Liver (tissue), 9 donors: ENCODE measurements around the gene SLC6A3. TPM values are rescaled to one million over a fixed set of nuclear protein-coding genes. Genes with fewer than 3 reads are reported as not detected.

Experiments
- DNase-seq: peaks from one replicate; pipeline ENCODE4 v3.0.0-alpha.2; 2017; ENCODE audit warnings: low spot score
- H3K27ac ChIP-seq, 2 donors: one replicate each; pipeline ENCODE4 v1.7.0; 2013; ENCODE audit warnings: inconsistent platforms in 2 of 2, low read length in 2 of 2, control low read depth in 1 of 2, low read depth in 1 of 2, mild to moderate bottlenecking in 1 of 2
- H3K27me3 ChIP-seq, 4 donors: one replicate each; pipeline versions ENCODE4 v1.6.1 to v1.7.0; 2013; ENCODE audit warnings: low read length in 3 of 4, inconsistent platforms in 1 of 4, mild to moderate bottlenecking in 1 of 4, moderate library complexity in 1 of 4; ENCODE audit not compliant: control insufficient read depth in 4 of 4, insufficient read depth in 4 of 4
- H3K36me3 ChIP-seq, 4 donors: one replicate each; pipeline versions ENCODE4 v1.6.1 to v1.7.0; 2013; ENCODE audit warnings: low read length in 3 of 4, mild to moderate bottlenecking in 3 of 4, low read depth in 1 of 4, moderate library complexity in 1 of 4; ENCODE audit not compliant: control insufficient read depth in 4 of 4, insufficient read depth in 3 of 4
- H3K4me1 ChIP-seq, 4 donors: one replicate each; pipeline versions ENCODE4 v1.6.1 to v1.7.0; 2013; ENCODE audit warnings: low read length in 3 of 4, mild to moderate bottlenecking in 3 of 4, moderate library complexity in 1 of 4; ENCODE audit not compliant: control insufficient read depth in 4 of 4, insufficient read depth in 4 of 4
- H3K4me3 ChIP-seq, 3 donors: one replicate each; pipeline versions ENCODE4 v1.6.1 to v1.7.0; 2013; ENCODE audit warnings: low read length in 3 of 3, control low read depth in 1 of 3, low read depth in 1 of 3, mild to moderate bottlenecking in 1 of 3
- H3K9ac ChIP-seq, 2 donors: one replicate each; pipeline ENCODE4 v1.7.0; 2013; ENCODE audit warnings: low read length in 2 of 2, mild to moderate bottlenecking in 2 of 2, moderate library complexity in 2 of 2, control low read depth in 1 of 2, low read depth in 1 of 2
- H3K9me3 ChIP-seq, 4 donors: one replicate each; pipeline versions ENCODE4 v1.6.1 to v1.7.0; 2013; ENCODE audit warnings: low read length in 3 of 4; ENCODE audit not compliant: control insufficient read depth in 4 of 4
- FOXA1 ChIP-seq: IDR thresholded peaks from 2 replicates; pipeline ENCODE4 v1.6.1; 2016; ENCODE audit warnings: antibody characterized with exemption
- FOXA2 ChIP-seq: IDR thresholded peaks from 2 replicates; pipeline ENCODE4 v1.6.1; 2016; ENCODE audit warnings: antibody characterized with exemption
- GABPA ChIP-seq, 2 donors: IDR thresholded peaks in 1 of 2; conservative IDR thresholded peaks in 1 of 2; 2 replicates each; pipeline ENCODE4 v1.6.1; 2016; ENCODE audit warnings: antibody characterized with exemption in 2 of 2, mild to moderate bottlenecking in 1 of 2, moderate library complexity in 1 of 2
- HNF4A ChIP-seq, 2 donors: conservative IDR thresholded peaks; 2 replicates each; pipeline ENCODE4 v1.6.1; 2016; ENCODE audit warnings: antibody characterized with exemption in 2 of 2, mild to moderate bottlenecking in 2 of 2
- HNF4G ChIP-seq: IDR thresholded peaks from 2 replicates; pipeline ENCODE4 v1.6.1; 2016; ENCODE audit warnings: antibody characterized with exemption
- JUND ChIP-seq, 2 donors: IDR thresholded peaks; 2 replicates each; pipeline ENCODE4 v1.6.1; 2016; ENCODE audit warnings: antibody characterized with exemption in 2 of 2
- NR2F2 ChIP-seq: IDR thresholded peaks from 2 replicates; pipeline ENCODE4 v1.6.1; 2016; ENCODE audit warnings: antibody characterized with exemption
- RAD21 ChIP-seq, 2 donors: IDR thresholded peaks; 2 replicates each; pipeline ENCODE4 v1.6.1; 2016; ENCODE audit warnings: antibody characterized with exemption in 2 of 2, mild to moderate bottlenecking in 2 of 2
- RXRA ChIP-seq, 2 donors: IDR thresholded peaks; 2 replicates each; pipeline ENCODE4 v1.6.1; 2017 to 2018; ENCODE audit warnings: antibody characterized with exemption in 2 of 2, mild to moderate bottlenecking in 1 of 2
- SP1 ChIP-seq: IDR thresholded peaks from 2 replicates; pipeline ENCODE4 v1.6.1; 2018; ENCODE audit warnings: antibody characterized with exemption, mild to moderate bottlenecking
- TAF1 ChIP-seq: conservative IDR thresholded peaks from 2 replicates; pipeline ENCODE4 v1.6.1; 2016; ENCODE audit warnings: antibody characterized with exemption, mild to moderate bottlenecking
- YY1 ChIP-seq: IDR thresholded peaks from 2 replicates; pipeline ENCODE4 v1.6.1; 2016; ENCODE audit warnings: antibody characterized with exemption, mild to moderate bottlenecking
- WGBS: extraction: QIAGEN DNeasy Blood & Tissue Kit; methylation state at CpG from one replicate; pipeline ENCODE4 v1.1.7; 2013; 5-methylcytosine and 5-hydroxymethylcytosine counted together
- polyA plus RNA-seq, 2 donors: library from polyadenylated mRNA; stranded (reverse) in 1 of 2; unstranded in 1 of 2; fragments of 200-250 nt in 1 of 2; fragments of >200 nt in 1 of 2; fragmentation: Nextera tagmentation in 1 of 2; extraction: Ambion mirVana in 1 of 2; gene quantifications; one replicate each; pipeline versions ENCODE4 v1.2.1 to v1.2.3, GENCODE V29; 2013 to 2015
- total RNA-seq, 2 donors: library from RNA; depleted of rRNA; stranded (reverse); fragments of >200 nt; gene quantifications; one replicate each; pipeline ENCODE4 v1.2.3, GENCODE V29; 2014
- TF ChIP-seq, protein P1 (sequence below): IDR thresholded peaks from 2 replicates; pipeline ENCODE4 v1.6.1; 2016; ENCODE audit warnings: antibody characterized with exemption
- TF ChIP-seq, protein P2 (sequence below): IDR thresholded peaks from 2 replicates; pipeline ENCODE4 v1.6.1; 2016; ENCODE audit warnings: antibody characterized with exemption
- TF ChIP-seq, protein P3 (sequence below): IDR thresholded peaks from 2 replicates; pipeline ENCODE4 v1.6.1; 2016; ENCODE audit warnings: antibody characterized with exemption
- TF ChIP-seq, protein P4 (sequence below): fragments of 150-350 bp; IDR thresholded peaks from 2 replicates; pipeline ENCODE4 v1.5.1; 2017; ENCODE audit warnings: improper control_type of control experiment, low read depth, low read length; ENCODE audit not compliant: missing input control
- TF ChIP-seq, protein P5 (sequence below): IDR thresholded peaks from 2 replicates; pipeline ENCODE4 v1.6.1; 2016; ENCODE audit warnings: antibody characterized with exemption, mild to moderate bottlenecking
- donor health status: healthy.
- donor health status: healthy.
- donor health status: healthy.
- donor health status: healthy.
- donor health status: healthy.

SLC6A3 gene
- total and polyA plus RNA-seq, 4 donors: not detected

DNA sequence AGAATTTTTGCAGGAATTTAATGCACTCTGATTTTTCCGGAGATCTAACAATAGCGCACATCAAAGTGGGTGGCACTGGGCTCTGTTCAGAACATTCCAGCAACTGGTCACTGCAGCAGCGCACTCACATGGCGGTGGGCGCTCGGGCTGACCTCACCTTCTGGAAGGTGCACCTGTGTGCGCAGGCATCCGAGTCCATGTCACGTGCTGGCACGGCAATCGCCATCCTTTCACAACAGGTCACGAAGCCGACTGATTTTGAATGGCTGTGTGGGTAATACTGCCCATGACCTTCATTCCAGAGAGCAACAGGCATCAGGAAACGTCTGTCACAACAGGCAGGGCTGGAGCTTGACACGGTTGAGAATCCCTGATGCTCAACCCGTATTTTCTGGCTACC lies 81.7 kb downstream of the SLC6A3 start:
- 76% methylated on average over 16 of the region's 16 CpGs for WGBS
- no peak for DNase-seq

DNA sequence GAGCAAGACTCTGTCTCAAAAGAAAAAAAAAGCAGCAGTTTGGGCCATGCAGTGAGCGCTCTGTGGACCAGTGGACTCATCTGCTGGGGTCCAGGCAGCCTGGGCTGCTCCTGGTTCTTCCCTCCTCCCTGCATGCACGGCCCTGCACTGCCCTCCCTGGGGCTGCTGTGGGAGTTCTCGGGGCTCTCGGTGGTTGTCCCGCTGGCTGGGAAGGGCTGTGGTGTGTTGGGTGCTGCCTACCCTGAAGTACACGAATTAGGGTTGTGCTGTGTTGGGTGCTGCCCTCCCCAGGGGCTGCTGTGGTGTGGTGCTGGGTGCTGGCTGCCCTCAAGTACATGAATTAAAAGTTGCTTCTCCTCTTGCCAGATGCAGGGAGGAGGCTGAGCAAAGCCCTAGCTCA lies 82.1 kb downstream of the SLC6A3 start:
- peaks cover 0 to 6% (median 3%) of the 10 kb centered on the region in 4 donors for H3K27me3 ChIP-seq
- no peaks in the 10 kb centered on the region for H3K4me1 ChIP-seq
- H3K9me3 ChIP-seq: no peaks in the 10 kb centered on the region
- no peak for DNase-seq
- no peak overlapping the region for H3K9ac ChIP-seq
- 41% methylated on average over 6 of the region's 6 CpGs for WGBS
- TF ChIP-seq, protein P1, sequence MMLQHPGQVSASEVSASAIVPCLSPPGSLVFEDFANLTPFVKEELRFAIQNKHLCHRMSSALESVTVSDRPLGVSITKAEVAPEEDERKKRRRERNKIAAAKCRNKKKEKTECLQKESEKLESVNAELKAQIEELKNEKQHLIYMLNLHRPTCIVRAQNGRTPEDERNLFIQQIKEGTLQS: no peak
- no peak for TF ChIP-seq TAF1
- no peak for TF ChIP-seq FOXA2
- TF ChIP-seq, protein P2, sequence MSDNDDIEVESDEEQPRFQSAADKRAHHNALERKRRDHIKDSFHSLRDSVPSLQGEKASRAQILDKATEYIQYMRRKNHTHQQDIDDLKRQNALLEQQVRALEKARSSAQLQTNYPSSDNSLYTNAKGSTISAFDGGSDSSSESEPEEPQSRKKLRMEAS: no peak
- H3K4me3 ChIP-seq: no peak overlapping the region
- no peak overlapping the region for H3K27ac ChIP-seq
- no peaks in the 10 kb centered on the region for H3K36me3 ChIP-seq

More for the DNA sequence above, 81.7 kb downstream of the SLC6A3 start:
- no peak overlapping the region for H3K9ac ChIP-seq
- no peak overlapping the region for H3K27ac ChIP-seq
- H3K4me1 ChIP-seq: no peaks in the 10 kb centered on the region
- TF ChIP-seq JUND (IDR thresholded peaks at IDR 0.05): no peak
- TF ChIP-seq YY1: no peak
- TF ChIP-seq TAF1: no peak
- TF ChIP-seq HNF4A (conservative IDR thresholded peaks at IDR 0.05): no peak
- no peak for TF ChIP-seq RXRA (IDR thresholded peaks at IDR 0.05)
- TF ChIP-seq, protein P1: no peak
- TF ChIP-seq FOXA1: no peak
- no peak for TF ChIP-seq FOXA2
- H3K36me3 ChIP-seq: no peaks in the 10 kb centered on the region
- H3K27me3 ChIP-seq: peaks cover 0 to 6% (median under 1%) of the 10 kb centered on the region in 4 donors
- H3K4me3 ChIP-seq: no peak overlapping the region
- H3K9me3 ChIP-seq: no peaks in the 10 kb centered on the region

DNA sequence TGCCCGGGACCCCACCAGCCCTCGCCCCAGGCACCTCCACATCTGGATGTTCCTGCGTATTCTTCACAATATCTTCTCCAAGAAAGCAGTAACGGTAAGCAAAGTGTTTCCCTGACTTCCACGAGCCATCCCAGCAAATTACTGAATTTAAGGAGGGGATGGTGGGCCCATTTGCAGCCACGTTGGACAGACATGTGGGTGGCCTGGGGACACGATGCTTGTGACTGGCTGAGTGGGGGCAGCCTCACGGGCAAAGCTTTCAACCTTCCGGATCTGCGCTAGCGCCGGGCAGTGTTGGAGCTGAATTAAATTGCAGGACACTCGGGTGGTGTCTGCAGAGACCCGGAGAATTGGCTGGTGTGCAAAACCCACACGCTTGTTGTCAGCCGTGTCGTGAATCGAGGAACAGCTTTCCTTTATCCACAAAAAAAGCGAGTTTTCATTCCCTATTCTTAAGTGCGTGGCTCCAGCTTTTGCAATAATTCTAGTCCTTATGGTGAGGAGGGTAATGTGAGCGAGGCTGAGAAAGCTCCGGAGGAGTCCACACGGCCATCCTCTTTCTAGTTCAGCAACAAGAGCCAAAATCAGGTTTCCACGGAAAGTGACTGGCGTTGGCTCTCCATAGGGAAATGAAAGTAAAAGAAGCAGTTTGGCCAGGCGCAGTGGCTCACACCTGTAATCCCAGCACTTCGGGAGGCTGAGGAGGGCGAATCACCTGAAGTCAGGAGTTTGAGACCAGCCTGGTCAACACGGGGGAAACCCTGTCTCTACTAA lies 82.8 kb downstream of the SLC6A3 start:
- Histone ChIP-seq H3K9ac (no peak overlapping the region), H3K9me3 (no peaks in the 10 kb centered on the region), H3K36me3 (no peaks in the 10 kb centered on the region), H3K4me1 (no peaks in the 10 kb centered on the region), H3K4me3 (no peak overlapping the region), H3K27ac (no peak overlapping the region), H3K27me3 (peaks cover 0 to 6% (median 3%) of the 10 kb centered on the region in 4 donors)
- 81% methylated on average over 29 of the region's 29 CpGs for WGBS
- TF ChIP-seq SP1 (no peak), NR2F2 (no peak), TAF1 (no peak), FOXA1 (no peak), RXRA (IDR thresholded peaks at IDR 0.05) (no peak), YY1 (no peak), RAD21 (IDR thresholded peaks at IDR 0.05) (no peak), JUND (IDR thresholded peaks at IDR 0.05) (no peak), HNF4G (no peak), FOXA2 (no peak), GABPA (IDR thresholded peaks at IDR 0.05 in 1 of 2, conservative IDR thresholded peaks at IDR 0.05 in 1 of 2) (no peak)
- TF ChIP-seq, protein P2: no peak
- TF ChIP-seq, protein P3, sequence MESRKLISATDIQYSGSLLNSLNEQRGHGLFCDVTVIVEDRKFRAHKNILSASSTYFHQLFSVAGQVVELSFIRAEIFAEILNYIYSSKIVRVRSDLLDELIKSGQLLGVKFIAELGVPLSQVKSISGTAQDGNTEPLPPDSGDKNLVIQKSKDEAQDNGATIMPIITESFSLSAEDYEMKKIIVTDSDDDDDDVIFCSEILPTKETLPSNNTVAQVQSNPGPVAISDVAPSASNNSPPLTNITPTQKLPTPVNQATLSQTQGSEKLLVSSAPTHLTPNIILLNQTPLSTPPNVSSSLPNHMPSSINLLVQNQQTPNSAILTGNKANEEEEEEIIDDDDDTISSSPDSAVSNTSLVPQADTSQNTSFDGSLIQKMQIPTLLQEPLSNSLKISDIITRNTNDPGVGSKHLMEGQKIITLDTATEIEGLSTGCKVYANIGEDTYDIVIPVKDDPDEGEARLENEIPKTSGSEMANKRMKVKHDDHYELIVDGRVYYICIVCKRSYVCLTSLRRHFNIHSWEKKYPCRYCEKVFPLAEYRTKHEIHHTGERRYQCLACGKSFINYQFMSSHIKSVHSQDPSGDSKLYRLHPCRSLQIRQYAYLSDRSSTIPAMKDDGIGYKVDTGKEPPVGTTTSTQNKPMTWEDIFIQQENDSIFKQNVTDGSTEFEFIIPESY: no peak
- TF ChIP-seq, protein P4, sequence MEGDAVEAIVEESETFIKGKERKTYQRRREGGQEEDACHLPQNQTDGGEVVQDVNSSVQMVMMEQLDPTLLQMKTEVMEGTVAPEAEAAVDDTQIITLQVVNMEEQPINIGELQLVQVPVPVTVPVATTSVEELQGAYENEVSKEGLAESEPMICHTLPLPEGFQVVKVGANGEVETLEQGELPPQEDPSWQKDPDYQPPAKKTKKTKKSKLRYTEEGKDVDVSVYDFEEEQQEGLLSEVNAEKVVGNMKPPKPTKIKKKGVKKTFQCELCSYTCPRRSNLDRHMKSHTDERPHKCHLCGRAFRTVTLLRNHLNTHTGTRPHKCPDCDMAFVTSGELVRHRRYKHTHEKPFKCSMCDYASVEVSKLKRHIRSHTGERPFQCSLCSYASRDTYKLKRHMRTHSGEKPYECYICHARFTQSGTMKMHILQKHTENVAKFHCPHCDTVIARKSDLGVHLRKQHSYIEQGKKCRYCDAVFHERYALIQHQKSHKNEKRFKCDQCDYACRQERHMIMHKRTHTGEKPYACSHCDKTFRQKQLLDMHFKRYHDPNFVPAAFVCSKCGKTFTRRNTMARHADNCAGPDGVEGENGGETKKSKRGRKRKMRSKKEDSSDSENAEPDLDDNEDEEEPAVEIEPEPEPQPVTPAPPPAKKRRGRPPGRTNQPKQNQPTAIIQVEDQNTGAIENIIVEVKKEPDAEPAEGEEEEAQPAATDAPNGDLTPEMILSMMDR: no peak
- TF ChIP-seq, protein P5, sequence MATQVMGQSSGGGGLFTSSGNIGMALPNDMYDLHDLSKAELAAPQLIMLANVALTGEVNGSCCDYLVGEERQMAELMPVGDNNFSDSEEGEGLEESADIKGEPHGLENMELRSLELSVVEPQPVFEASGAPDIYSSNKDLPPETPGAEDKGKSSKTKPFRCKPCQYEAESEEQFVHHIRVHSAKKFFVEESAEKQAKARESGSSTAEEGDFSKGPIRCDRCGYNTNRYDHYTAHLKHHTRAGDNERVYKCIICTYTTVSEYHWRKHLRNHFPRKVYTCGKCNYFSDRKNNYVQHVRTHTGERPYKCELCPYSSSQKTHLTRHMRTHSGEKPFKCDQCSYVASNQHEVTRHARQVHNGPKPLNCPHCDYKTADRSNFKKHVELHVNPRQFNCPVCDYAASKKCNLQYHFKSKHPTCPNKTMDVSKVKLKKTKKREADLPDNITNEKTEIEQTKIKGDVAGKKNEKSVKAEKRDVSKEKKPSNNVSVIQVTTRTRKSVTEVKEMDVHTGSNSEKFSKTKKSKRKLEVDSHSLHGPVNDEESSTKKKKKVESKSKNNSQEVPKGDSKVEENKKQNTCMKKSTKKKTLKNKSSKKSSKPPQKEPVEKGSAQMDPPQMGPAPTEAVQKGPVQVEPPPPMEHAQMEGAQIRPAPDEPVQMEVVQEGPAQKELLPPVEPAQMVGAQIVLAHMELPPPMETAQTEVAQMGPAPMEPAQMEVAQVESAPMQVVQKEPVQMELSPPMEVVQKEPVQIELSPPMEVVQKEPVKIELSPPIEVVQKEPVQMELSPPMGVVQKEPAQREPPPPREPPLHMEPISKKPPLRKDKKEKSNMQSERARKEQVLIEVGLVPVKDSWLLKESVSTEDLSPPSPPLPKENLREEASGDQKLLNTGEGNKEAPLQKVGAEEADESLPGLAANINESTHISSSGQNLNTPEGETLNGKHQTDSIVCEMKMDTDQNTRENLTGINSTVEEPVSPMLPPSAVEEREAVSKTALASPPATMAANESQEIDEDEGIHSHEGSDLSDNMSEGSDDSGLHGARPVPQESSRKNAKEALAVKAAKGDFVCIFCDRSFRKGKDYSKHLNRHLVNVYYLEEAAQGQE: no peak
- TF ChIP-seq, protein P1: no peak
- DNase-seq: no peak
